K562 (cell line): ENCODE data around the gene TMEM214. TPM values are rescaled to one million over a fixed set of nuclear protein-coding genes. Genes with fewer than 3 reads are reported as not detected.

Experiments
- DEAF1 ChIP-seq: fragments of 450-650 bp; formaldehyde crosslinking; IDR thresholded peaks from 2 replicates; pipeline ENCODE4 v1.4.0; 2020; ENCODE audit warnings: mild to moderate bottlenecking, moderate library complexity
- FOSL1 ChIP-seq: fragments of 200-800 bp; sonication (Bioruptor generic); conservative IDR thresholded peaks from 2 replicates; pipeline ENCODE4 v1.6.1; 2016; ENCODE audit warnings: missing genetic modification characterization, missing compliant biosample characterization
- MNT ChIP-seq, 2 experiments: fragments of 450-650 bp; conservative IDR thresholded peaks; 2 replicates each; pipeline ENCODE4 v1.6.1; 2017; ENCODE audit warnings: mild to moderate bottlenecking in 2 of 2, moderate library complexity in 2 of 2
- MXI1 ChIP-seq: IDR thresholded peaks from 2 replicates; pipeline ENCODE4 v1.6.1; 2011; ENCODE audit warnings: low read depth, mild to moderate bottlenecking, improper control_type of control experiment, low read length
- NFIC ChIP-seq: fragments of 450-650 bp; IDR thresholded peaks from 2 replicates; pipeline ENCODE4 v1.6.1; 2017; ENCODE audit warnings: mild to moderate bottlenecking, inconsistent platforms
- PML ChIP-seq: IDR thresholded peaks from 2 replicates; pipeline ENCODE4 v1.6.1; 2012; ENCODE audit warnings: low read length, inconsistent platforms
- POLR2A ChIP-seq: fragments of 450-650 bp; conservative IDR thresholded peaks from 2 replicates; pipeline ENCODE4 v1.6.1; 2016
- RBBP5 ChIP-seq: fragments of 200-600 bp; sonication (generic); IDR thresholded peaks from 2 replicates; pipeline ENCODE4 v1.6.1; 2012; ENCODE audit warnings: borderline replicate concordance, mild to moderate bottlenecking, low read length, control low read depth, inconsistent platforms; ENCODE audit not compliant: insufficient read depth, poor library complexity, severe bottlenecking
- ZEB2 ChIP-seq: fragments of 450-650 bp; IDR thresholded peaks from 2 replicates; pipeline ENCODE4 v1.6.1; 2016
- ZFP30 ChIP-seq: fragments of 250-450 bp; sonication (Bioruptor Pico); IDR thresholded peaks from 2 replicates; pipeline ENCODE4 v1.8.0; 2022; ENCODE audit warnings: moderate library complexity, mild to moderate bottlenecking, inconsistent platforms, borderline replicate concordance
- ZNF830 ChIP-seq: fragments of 250-450 bp; sonication (Bioruptor Pico); IDR thresholded peaks from 2 replicates; pipeline ENCODE4 v1.5.0; 2021; ENCODE audit warnings: mild to moderate bottlenecking
- polyA plus RNA-seq, 8 experiments: library from polyadenylated mRNA; depleted of rRNA in 4 of 8; stranded (reverse) in 5 of 8; unstranded in 3 of 8; fragments of >200 nt; fragmentation: Nextera tagmentation in 2 of 8; fragmentation: Illumina TruSeq in 1 of 8; extraction: Ambion mirVana in 2 of 8; extraction: Trizol in 1 of 8; gene quantifications; 2 replicates each; pipeline versions ENCODE4 v1.2.1 to v1.2.3, GENCODE V29; 2011 to 2014; ENCODE audit warnings: inconsistent platforms in 1 of 8, missing spikeins in 1 of 8
- total RNA-seq, 7 experiments: library from RNA; depleted of rRNA in 6 of 7; stranded (reverse); fragments of >200 nt in 6 of 7; fragmentation: Illumina TruSeq in 2 of 7; extraction: Trizol in 2 of 7; gene quantifications; 2 replicates each; pipeline versions ENCODE4 v1.2.1 to v1.2.3, GENCODE V29; 2011 to 2021; ENCODE audit warnings: low replicate concordance in 1 of 7

Gene TMEM214
- total and polyA plus RNA-seq, 9 of the 15 experiments (the other 6 are each of a cell fraction or from before 2014, with no cell fraction given): 11.4 to 81.4 (median 44.1) TPM

GRCh38 chr2:27086090-27086723 lies 53.4 kb downstream of the TMEM214 start (continued):
- peak; percentile 72 to 91 for TF ChIP-seq MNT (conservative IDR thresholded peaks at IDR 0.05)
- peak; percentile 31; the same call in 1 of the 2 replicates for TF ChIP-seq FOSL1 (tag)
- TF ChIP-seq PML: peak; percentile 45
- TF ChIP-seq POLR2A: peak; percentile 70
- TF ChIP-seq RBBP5: peak; percentile 22
- no peak for TF ChIP-seq MXI1
- no peak for TF ChIP-seq ZEB2
- TF ChIP-seq DEAF1 (CRISPR knock-in tag): peak; percentile 33; the same call in 1 of the 2 replicates
- peak; percentile 45 for TF ChIP-seq NFIC
- no peak for TF ChIP-seq ZFP30 (CRISPR knock-in tag)
- TF ChIP-seq ZNF830 (CRISPR knock-in tag): no peak
